ES-I3 (cell line): Measurements from ENCODE around the gene POLR2L.

Experiments
- H3K36me3 ChIP-seq: 2 replicates; pipeline ENCODE4 v1.6.1; 2013; ENCODE audit warnings: mild to moderate bottlenecking, low read length, control low read depth, moderate library complexity; ENCODE audit not compliant: insufficient read depth
- H3K4me1 ChIP-seq: 2 replicates; pipeline ENCODE4 v1.6.1; 2013; ENCODE audit warnings: mild to moderate bottlenecking, control low read depth, low read length; ENCODE audit not compliant: insufficient read depth
- H3K9ac ChIP-seq: 2 replicates; pipeline ENCODE4 v1.6.1; 2013; ENCODE audit warnings: low read depth, mild to moderate bottlenecking, low read length, moderate library complexity
- H3K9me3 ChIP-seq: 2 replicates; pipeline ENCODE4 v1.6.1; 2013; ENCODE audit warnings: mild to moderate bottlenecking, low read length, moderate library complexity; ENCODE audit not compliant: control insufficient read depth, insufficient read depth

The POLR2L gene

DNA sequence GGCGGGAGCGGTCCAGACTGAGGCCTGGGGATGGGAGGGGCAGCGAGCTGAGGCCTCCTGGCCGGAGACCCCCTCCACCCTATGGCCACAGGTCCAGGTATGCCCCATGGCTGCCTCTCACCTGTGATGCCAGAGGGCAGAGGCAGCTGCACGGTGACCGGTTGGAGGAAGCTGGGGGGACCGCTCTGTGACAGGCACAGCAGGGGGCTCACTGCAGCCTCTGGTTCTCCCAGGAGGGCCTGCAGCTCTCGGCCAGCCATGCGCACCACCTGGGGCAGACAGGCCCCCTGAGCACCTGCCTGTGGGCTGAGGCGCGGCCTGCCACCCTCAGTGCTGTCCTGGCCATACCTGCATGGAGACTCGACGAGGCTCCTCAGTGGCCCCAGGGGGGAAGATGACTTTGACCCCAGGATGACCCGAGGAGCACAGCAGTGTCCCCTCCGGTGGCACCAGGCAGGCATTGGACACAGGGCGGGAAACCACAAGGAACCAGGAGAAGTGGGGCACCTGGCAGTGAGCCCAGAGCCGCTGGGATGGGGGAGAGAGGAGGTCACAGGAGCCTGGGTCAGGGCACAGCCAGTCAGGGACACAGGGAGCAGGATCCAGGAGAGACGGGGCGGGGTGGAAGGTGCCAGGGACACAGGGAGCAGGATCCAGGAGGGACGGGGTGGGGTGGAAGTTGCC lies 41.1 kb downstream of the POLR2L start:
- H3K36me3 ChIP-seq = peaks cover 8% of the 10 kb centered on the region

DNA sequence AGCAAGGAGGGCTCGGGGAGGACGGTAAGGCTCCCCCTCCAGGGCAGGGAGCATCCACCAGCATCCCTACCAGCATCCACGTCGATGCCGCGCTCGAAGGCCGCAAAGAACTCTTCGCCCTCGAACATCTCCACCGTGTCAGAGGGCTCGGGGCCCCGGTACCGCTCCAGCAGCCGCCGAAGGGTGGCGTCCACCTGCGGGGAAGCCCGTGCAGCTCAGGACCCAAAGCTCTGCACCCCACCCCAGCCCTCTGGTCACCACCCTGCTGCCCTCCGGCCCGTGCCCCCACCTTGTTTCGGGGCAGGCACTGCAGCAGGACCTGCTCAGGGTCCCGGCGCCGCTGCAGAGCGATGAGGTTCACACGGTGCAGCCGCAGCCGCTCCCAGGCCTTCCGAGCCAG lies 41.9 kb downstream of the POLR2L start:
- no peak overlapping the region for H3K9ac ChIP-seq
- no peaks in the 10 kb centered on the region for H3K9me3 ChIP-seq
- peaks cover 5% of the 10 kb centered on the region for H3K4me1 ChIP-seq
- peaks cover 8% of the 10 kb centered on the region for H3K36me3 ChIP-seq

More for the DNA sequence above, 41.1 kb downstream of the POLR2L start:
- Histone ChIP-seq H3K9me3 (no peaks in the 10 kb centered on the region), H3K4me1 (peaks cover 5% of the 10 kb centered on the region), H3K9ac (no peak overlapping the region)

DNA sequence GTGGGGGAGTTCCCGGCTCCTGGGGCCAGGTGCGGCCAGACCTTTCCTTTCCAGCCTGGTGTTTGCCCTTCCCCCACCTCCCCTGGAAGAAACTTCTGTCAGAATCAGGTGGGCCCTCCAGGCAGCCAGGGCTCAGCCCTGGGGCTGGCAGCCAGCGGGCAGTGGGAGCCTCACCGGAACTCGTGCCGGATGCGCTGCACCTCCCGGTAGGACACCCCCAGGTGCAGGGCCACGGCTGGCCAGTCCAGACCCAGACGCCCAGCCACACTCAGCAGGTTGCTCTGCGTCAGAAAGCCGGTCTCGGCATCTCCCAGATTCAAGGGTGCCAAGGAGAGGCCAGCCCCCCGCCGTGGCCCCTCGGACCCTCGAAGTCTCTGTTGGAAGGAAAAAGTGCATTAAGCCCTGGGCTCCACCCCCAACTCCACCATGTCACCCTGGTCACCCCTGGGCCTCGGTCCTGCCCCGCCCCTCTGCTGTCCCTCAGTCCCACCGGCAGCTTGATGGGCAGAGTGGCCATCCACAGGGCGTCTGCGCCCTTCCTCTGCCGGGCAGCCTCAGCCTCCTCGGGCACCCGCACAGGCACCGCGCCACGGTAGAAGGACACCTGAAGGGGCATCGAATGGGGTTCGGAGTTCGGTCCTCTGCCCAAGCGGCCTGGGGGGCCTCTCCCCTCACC lies 42.5 kb downstream of the POLR2L start:
- peaks cover 5% of the 10 kb centered on the region for H3K4me1 ChIP-seq
- peaks cover 8% of the 10 kb centered on the region for H3K36me3 ChIP-seq
- H3K9ac ChIP-seq = no peak overlapping the region

DNA sequence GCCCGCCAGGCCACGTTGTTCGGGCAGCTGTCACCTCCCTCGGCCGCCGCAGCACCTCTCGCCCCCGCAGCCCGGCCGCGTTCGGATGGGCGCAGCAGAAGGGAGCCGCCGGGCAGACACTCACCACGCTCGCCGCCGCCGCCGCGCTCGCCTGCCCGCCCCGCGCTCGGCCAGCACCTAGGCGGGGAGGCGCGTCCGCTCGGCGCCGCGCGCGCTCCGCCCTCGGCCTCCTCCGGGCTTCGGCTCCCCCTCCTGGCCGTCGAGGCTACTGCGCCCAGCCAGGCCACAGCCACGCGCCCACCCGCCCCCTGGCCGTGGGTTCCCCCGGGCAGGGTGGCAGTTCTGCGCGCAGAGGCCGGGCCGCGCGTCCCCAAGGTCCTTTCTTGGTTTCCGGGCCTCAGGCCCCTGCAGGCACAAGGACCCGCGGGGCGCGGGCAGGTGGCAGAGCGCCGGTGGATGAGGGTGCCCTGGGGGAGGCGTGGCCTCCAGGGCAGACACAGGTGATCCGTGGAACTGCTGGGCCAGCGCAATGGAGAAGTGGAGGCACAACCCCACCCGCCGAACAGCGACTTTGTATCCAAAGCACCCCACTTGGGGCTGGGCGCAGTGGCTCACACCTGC lies 44.1 kb downstream of the POLR2L start, which contains the start of gene SLC25A22:
TSS of gene SLC25A22 (minus strand) at position 189 of the 621 bp plus-strand sequence. CDS start 3,275 bp downstream, outside the sequence.
- Histone ChIP-seq H3K36me3 (peaks cover 8% of the 10 kb centered on the region), H3K9me3 (no peaks in the 10 kb centered on the region), H3K4me1 (peaks cover 5% of the 10 kb centered on the region), H3K9ac (peak within 1 kb of the TSS; percentile 76)

More for the DNA sequence above, 42.5 kb downstream of the POLR2L start:
- H3K9me3 ChIP-seq = no peaks in the 10 kb centered on the region

DNA sequence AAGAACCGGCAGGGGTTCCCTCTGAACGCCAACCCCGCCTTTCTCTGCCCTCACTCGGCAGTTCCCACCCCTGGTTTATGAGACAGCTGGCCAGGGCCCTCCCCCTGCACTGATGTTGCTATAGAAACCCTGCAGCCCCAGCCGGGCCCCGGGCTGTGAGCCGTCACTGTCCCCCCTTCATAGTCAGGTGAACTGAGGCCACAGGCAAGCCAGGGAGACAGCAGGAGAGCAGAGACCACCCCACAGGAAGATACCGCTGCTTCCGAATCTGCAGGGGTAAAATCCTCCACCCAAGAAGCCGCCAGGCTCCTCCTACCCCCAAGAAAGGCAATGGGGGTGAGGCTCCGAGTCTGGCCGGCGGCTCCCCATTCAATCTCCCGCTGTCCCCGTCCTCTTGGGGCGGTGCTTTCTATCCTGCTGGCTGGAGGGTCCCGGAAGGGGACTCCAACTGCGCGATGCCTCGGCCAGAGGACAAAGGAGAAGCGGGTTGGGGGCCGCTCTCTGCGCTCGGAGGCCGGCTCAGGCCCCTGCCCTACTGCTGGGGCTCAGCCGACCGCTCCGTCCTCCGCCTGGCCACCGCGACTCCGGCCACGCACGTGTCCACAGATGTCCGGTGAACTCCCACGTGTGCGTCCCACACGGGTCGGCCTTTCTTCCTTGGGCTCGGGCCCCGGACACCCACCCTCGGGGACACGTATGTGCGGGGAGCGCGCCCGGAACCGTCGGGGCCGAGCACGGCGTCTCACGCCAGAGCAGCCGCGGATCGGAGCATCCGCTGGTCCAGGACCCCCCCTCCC lies 44.8 kb downstream of the POLR2L start:
- peaks cover 5% of the 10 kb centered on the region for H3K4me1 ChIP-seq
- H3K36me3 ChIP-seq = peaks cover 8% of the 10 kb centered on the region
- no peaks in the 10 kb centered on the region for H3K9me3 ChIP-seq
- peak overlapping the region; percentile 76 for H3K9ac ChIP-seq

DNA sequence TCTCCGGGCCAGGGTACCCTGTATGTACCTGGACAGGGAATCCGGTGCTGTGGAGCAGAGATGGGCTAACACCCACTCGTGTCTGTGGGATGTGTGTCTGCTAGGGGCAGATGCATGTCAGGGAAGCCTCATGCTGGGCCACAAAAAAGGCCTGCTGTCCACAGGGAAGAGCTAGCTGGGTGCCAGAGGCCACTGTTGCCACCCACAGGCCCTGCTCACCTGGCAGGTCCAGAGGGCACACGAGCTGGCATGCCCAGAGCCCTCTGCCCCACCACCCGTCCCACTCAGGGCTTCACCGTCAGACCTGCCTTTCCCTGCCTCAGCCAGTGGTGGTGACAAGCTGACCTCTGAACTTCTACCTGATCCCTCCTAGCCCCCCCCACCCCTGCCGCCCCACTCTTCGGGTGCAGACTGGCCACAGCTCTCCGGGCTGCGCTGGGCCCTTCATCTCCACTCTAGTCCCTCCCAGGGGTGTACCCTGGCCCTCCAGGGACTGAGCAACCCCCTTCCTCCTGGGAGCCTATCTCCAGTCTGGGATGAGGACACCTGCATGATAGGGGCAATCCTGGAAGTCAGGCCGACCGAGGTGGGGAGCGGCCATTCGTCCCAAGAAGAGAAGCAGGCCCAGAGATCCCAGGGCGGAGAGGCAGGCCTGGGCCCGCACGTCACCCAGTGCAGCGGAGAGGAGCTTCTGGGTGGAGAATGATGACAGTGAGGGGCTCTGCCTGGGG lies 45.6 kb downstream of the POLR2L start:
- Histone ChIP-seq H3K9me3 (no peaks in the 10 kb centered on the region), H3K4me1 (peaks cover 5% of the 10 kb centered on the region), H3K9ac (peak overlapping the region; percentile 76; the same call in 1 of the 2 replicates), H3K36me3 (peaks cover 4% of the 10 kb centered on the region; the same call in 1 of the 2 replicates)

DNA sequence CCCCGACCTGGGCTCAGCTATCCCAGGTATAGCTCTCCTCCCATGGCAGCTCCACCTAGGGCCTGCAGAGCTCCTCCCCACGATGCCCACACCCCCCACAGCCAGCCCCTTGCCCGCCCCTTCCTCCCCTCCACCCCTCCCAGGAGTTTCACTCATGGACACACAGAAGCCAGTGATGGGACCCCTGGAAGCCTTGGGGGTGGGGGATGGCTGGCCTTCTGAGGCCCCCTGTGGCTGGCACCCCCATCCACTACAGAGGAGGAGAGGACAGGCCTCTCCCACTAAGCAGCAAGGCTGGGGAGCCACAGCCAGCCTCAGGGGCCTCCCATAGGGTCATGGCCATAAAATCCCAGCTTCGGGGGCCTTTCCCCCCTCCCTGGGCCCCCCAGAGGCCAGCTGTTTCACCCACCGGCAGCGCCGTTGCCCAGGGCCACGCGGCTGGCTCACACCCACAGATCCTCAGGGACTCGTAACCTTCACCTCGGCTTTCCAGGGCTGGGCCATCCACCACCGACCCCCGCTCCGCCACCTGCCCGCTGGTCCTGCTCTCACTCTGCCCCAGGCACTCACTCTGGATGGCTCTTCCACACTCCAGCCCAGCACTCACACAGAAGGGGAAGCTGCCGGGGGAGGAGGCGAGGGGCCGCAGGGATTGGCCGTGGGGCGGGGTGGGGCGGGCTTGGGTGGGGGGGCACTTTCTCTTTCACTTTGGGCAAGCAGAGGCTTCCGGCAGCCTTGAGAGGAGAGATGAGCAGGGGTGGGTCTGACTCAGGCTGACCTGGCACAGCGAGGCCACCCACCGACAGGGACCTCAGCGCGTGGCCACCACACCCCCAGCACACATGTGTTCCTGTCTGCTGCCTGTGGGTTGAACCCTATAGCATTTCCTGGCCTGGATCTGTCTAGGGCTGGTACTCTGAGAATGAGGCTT lies 46.4 kb downstream of the POLR2L start:
- H3K9me3 ChIP-seq = no peaks in the 10 kb centered on the region
- H3K36me3 ChIP-seq = no peaks in the 10 kb centered on the region
- H3K4me1 ChIP-seq = peaks cover 9% of the 10 kb centered on the region
- H3K9ac ChIP-seq = peak overlapping the region; percentile 76

DNA sequence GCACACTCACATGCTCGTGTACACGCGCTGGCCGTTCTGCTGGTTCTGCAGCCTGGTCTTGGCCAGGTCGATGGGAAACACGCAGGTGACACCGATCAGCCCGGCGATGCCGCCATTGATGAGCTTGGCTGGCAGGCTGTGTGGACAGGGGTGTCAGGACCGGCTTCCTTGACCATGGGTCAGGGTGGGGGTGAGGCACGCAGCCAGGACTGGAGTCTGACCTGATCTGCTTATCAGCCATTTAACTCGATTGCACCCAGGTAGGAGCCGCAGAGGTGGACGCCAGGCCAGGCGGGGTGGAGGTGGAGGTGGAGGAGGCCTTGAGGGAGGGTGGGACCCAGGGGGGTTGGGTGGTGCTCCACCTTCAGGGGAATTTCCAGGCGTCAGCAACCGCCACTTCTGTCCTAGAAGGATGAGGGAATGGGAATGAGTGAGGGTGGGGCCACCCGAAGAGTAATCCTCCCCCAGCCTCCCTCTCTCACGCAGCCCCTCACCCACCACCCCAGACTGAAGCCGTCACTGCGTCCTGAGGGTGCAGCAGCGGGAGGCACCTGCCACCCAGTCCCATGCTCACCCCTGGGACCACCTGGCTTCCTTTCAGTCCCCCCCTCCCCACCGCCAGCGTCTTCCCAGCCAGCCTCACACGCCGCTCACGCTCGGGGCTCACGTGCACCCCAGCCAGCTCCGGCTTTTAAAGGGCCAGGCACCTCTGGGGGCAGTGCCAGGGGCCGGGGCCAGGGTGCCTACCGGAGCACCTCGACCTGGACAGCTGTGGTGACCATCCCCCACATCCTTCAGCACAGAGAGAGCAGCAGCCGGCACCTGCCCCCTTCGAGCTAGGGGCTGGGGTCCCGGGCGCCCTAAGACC lies 47.3 kb downstream of the POLR2L start:
- peaks cover 12% of the 10 kb centered on the region for H3K4me1 ChIP-seq
- H3K9ac ChIP-seq = peak overlapping the region; percentile 25; the same call in 1 of the 2 replicates
- H3K36me3 ChIP-seq = no peaks in the 10 kb centered on the region
- H3K9me3 ChIP-seq = no peaks in the 10 kb centered on the region

DNA sequence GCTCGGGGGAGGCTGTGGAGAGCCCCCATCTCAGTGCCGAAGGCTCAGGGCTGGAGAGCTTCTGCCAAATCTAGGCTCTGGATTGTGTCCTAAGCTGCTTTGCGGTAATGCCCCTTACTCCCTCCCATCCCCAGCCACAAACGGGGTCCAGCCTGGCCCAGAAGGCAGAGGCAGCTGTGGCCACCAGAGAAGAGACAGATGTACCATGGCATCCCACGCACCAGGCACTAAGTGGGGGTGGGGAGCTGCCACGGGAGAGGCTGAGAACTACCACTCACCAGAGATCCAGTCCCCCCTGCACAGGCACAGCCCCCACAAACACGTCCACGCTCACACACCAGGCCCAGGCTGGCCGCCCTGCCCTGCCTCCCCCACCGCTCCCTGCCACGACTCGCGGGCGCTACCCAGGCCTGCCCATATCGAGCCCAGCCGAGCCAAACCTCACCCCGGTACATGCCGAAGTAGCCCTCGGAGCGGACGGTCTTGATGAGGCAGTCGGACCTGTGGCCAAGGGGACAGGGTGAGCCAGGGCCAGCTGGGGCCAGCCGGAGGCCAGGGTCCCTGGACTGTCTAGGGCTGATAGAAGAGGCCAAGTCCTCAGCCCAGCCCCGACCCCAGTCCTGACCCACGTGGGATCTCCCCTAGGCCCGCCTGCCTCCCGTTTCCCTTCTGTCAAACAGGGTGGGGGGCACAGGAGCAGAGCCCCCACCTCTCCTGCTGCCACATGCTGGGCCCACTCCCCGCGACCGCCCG lies 48.1 kb downstream of the POLR2L start:
- Histone ChIP-seq H3K4me1 (peaks cover 12% of the 10 kb centered on the region), H3K9ac (no peak overlapping the region), H3K36me3 (no peaks in the 10 kb centered on the region), H3K9me3 (no peaks in the 10 kb centered on the region)

DNA sequence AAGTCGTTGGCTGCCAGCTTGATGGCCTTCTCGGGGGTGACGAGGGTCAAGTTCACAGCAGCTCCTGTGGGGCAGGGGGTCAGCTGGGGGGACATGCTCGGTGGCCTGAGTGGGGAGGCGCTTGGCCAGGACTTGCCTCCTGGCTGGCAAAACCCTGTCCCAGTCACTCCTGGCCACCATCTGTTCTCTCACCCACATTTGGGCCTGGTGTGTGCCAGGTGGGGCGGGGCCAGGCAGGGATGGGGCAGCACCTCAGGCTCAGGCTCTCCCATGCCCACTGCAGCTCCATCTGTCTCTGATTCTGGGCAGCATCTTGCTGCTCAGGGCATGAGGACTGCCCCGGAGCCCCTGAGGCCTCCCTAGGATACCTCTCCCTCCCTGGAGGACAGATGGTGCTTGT lies 48.8 kb downstream of the POLR2L start:
- Histone ChIP-seq H3K36me3 (no peaks in the 10 kb centered on the region), H3K9ac (no peak overlapping the region), H3K4me1 (peaks cover 12% of the 10 kb centered on the region), H3K9me3 (no peaks in the 10 kb centered on the region)

DNA sequence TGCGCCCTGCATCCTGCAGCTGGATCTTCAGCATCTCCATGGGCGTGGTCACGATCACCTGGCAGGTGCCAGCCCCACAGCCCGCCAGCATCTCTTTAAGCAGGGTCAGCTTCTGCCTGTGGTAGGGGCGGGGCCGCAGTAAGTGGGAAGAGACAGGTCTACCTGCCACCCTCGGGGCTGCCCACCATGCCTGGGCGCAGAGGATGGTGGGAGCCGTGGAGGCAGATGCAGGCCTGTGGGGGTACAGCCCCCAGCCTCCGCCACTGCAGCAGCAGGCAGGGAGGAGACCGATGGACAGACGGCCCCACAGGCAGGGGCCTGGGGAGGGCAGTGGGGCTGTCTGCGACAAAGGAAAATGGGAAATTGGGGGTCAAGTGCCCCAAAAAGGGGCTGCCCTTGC lies 49.5 kb downstream of the POLR2L start:
- H3K36me3 ChIP-seq = no peaks in the 10 kb centered on the region
- H3K9ac ChIP-seq = no peak overlapping the region
- peaks cover 12% of the 10 kb centered on the region for H3K4me1 ChIP-seq
- H3K9me3 ChIP-seq = no peaks in the 10 kb centered on the region

DNA sequence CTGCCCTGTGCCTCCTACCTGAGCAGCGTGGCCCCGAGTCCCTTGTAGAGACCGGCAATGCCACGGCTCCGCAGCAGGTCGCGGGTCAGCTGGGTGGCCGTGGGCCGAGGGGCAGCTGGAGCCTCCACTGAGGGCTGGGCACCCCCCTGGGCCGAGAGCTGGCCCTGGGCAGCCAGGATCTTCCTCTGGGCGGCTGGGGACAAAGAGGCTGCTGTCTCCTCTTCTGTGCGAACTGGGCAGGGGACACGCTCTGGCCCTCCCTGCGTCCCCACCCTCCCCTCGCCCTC lies 49.9 kb downstream of the POLR2L start:
- Histone ChIP-seq H3K9ac (no peak overlapping the region), H3K36me3 (no peaks in the 10 kb centered on the region), H3K9me3 (no peaks in the 10 kb centered on the region), H3K4me1 (peaks cover 12% of the 10 kb centered on the region)
